Parietal lobe (tissue), 2 donors: ENCODE results near the gene POU5F1. TPM values are rescaled to one million over a fixed set of nuclear protein-coding genes. Genes with fewer than 3 reads are reported as not detected.

Experiments used
- small RNA-seq: library from RNA; depleted of rRNA; stranded (forward); fragments of <200 nt; gene quantifications from one replicate; pipeline ENCODE3, GENCODE V24; 2014; ENCODE audit warnings: low replicate concordance
- total RNA-seq: library from RNA; depleted of rRNA; stranded (reverse); fragments of >200 nt; gene quantifications from one replicate; pipeline ENCODE4 v1.2.3, GENCODE V29; 2014

POU5F1 gene
- total RNA-seq = not detected

DNA sequence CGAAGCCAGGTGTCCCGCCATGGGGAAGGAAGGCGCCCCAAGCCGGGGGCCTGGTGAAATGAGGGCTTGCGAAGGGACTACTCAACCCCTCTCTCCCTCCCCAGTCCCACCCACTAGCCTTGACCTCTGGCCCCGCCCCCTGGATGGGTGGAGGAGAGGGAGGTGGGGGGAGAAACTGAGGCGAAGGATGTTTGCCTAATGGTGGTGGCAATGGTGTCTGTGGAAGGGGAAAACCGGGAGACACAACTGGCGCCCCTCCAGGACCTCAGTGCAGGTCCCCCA is at the start of gene POU5F1:
Gene POU5F1 (minus strand): TSS at position 83 of the 282 bp plus-strand sequence. CDS start 62 bp downstream, at position 21.

DNA sequence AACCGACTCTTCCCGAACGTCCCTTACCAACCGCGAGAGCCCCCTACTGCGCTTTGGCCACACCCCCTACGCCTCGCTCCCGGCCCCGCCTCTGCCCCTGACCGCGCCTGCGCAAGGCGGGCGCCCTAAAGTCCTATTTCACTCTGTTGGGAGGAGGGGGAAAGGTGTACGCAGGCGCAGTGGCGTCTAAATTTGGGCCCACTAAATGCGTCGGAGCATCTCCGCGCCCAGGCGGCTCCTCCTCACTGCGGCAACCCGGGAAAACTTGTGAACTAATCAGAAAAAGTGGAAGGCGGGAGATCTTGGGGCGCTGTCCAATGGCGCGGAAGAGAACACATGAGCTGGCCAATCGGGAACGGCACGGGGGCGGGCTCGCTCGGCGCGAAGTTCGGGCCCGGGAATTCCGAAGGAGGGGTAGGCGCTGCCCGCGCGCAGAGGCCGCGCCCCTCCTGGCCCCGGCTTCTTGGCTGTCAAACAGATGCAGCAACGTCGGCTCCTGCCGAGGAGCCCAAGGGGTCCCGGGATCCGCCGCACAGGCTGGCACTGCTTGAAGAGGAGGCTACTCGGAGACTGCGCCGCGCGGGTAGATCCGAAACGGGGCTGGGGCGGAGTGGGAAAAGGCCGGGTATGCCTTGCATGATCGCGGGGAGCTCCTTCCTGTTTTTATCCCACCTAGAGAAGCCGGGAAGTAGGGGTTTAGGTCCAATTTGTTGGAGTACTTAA is 12.2 kb downstream of the POU5F1 start, which contains the start of gene TCF19:
Gene TCF19 (plus strand): TSS at position 450 of the 723 bp plus-strand sequence. CDS start 881 bp downstream, outside the sequence.

DNA sequence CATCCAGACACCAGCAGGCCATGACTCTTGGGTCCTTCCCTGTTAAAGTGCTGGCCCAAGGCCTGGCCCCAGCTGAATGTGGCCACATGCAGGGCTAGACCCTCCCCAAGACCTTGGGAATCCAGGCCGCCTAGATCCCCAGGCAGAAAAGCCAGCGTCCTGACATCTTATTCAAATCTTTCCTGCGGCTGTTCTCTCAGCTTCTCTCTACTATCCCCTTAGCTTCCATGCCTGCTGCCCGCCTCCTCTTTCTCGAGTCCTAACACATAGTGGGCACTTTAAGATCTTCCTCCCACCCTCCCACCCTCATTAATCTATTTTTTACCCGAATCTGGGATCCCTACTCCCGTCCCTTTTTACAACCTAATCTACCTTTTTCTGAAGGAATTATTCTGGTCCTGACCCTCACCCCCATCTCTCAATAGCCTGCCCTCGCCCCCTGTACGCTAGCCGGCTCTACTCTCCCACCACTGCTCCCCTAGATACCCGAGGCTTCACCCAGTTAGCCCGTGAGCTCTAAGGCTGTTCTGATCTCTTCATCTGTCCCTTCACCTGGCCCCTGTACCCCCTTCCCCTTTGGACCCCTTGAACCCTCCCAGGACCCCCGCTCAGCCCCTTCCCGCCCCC is 12.9 kb downstream of the POU5F1 start, which contains the start of gene CCHCR1:
Gene CCHCR1 (minus strand): TSS at position 290 of the 627 bp plus-strand sequence. CDS start 202 bp downstream, at position 88.

DNA sequence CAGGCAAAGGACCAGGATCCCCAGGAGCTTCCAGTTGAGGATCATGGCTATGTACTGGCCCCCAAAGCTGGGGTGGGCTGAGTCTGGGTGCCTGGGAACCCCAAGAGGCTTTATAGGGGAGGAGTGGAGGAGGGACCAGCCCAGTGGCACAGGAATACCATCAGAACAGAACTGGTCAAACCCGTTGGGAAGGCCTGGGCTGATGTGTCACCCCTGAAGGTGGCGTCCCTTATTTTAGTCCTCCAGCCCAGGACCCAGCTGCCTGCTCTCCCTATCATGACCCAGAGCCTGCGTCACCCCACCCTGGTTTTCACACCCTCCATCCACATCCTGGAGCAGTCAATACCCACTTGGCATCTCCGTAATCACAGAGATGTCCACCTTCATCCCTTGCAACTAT is 31.5 kb downstream of the POU5F1 start, which contains the start of gene PSORS1C2:
Gene PSORS1C2 (minus strand): TSS at position 85 of the 400 bp plus-strand sequence. CDS start 40 bp downstream, at position 45.

DNA sequence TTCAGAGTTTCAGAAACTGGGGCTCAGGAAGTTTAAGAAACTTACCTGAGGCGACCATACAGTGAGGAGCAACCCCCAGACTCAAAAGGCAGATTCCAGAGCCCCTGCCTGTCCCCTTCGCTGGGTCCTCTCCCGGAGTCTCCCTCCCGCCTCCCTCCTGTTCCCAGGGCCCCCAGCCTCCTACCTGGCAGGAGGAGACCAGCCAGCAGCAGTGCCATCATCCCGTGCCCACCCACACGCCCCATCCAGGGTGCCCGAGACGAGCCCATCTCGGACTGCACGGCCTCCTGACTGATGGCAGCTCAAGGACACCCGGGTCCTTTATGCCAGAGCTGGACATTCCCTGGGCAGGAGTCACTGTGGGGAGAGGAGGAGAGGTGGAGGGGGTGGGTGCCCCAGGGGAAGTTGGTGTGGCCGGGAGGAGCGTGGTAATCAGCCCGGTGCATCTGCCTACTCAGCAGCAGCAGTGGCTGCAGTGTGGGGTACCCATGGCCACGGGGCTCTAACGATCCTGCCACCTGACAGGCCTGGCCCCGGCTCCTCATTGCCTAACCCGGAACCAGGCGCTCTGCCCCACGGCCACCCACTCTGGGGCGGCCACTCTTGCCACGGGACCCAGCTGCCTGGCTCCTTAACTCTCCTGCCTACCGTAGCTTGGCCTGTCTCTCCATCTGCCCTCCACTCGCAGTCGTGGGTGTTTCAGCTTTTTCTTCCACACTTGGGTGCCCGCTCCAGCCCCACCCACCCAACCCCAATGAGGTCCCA is 50.1 kb downstream of the POU5F1 start, which contains the start of gene CDSN:
Gene CDSN (minus strand): TSS at position 296 of the 765 bp plus-strand sequence. CDS start 27 bp downstream, at position 269.

DNA sequence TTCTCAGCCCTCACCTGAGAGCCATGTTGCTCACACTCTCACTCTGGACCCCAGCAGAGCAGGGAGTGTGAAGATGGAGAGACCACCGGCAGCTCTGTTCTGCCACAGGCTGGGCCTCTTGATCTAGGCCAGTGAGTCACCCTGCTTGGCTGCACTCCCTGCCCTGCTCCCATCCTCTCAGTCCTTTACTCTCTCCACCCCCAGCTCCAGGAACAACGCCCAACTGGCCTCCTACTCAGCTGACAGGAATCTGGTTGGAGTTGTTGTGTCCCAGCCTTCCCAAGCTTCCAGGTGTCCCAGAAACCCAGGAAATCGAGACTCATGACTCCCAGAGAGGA is 56.0 kb downstream of the POU5F1 start, which contains the start of gene PSORS1C1:
Gene PSORS1C1 (plus strand): TSS at position 260 of the 338 bp plus-strand sequence. CDS start 14,833 bp downstream, outside the sequence.

Small RNA genes within 50 kb of the gene (small RNA-seq; reads per million reads assigned to genes)
- gene POLR2LP1 = not detected

Other genes with a start within 250 kb of the POU5F1 start
- not detected for gene SFTA2, start 238.5 kb downstream of the POU5F1 start, total RNA-seq
- not detected for gene MUCL3, start 229.7 kb downstream of the POU5F1 start, total RNA-seq
- not detected for gene MUC21, start 187.0 kb downstream of the POU5F1 start, total RNA-seq
- not detected for gene MUC22, start 160.2 kb downstream of the POU5F1 start, total RNA-seq
- not detected for gene C6orf15, start 58.1 kb downstream of the POU5F1 start, total RNA-seq
- gene PSORS1C1, start 55.9 kb downstream of the POU5F1 start, total RNA-seq = not detected
- not detected for gene CDSN, start 50.2 kb downstream of the POU5F1 start, total RNA-seq
- not detected for gene PSORS1C2, start 31.6 kb downstream of the POU5F1 start, total RNA-seq
- gene CCHCR1, start 12.9 kb downstream of the POU5F1 start, total RNA-seq = 14.1 TPM
- 4.1 TPM for gene TCF19, start 12.1 kb downstream of the POU5F1 start, total RNA-seq
- 24.1 TPM for gene HLA-C, start 101.4 kb upstream of the POU5F1 start, total RNA-seq
- 15.0 TPM for gene HLA-B, start 186.5 kb upstream of the POU5F1 start, total RNA-seq
- gene MICA, start 232.9 kb upstream of the POU5F1 start, total RNA-seq = 0.63 TPM